HG02884 (cell line): ENCODE measurements around the gene POLR3C.

Source experiments
- ATAC-seq: cut with Tn5 transposase; IDR thresholded peaks from one replicate; pipeline ENCODE4 v1.9.1; 2021; ENCODE audit warnings: mild to moderate bottlenecking, moderate library complexity; ENCODE audit not compliant: unreplicated experiment

The POLR3C gene

GRCh38 chr1:145868232-145868631 is 44.2 kb downstream of the POLR3C start:
- ATAC-seq = no peak

DNA sequence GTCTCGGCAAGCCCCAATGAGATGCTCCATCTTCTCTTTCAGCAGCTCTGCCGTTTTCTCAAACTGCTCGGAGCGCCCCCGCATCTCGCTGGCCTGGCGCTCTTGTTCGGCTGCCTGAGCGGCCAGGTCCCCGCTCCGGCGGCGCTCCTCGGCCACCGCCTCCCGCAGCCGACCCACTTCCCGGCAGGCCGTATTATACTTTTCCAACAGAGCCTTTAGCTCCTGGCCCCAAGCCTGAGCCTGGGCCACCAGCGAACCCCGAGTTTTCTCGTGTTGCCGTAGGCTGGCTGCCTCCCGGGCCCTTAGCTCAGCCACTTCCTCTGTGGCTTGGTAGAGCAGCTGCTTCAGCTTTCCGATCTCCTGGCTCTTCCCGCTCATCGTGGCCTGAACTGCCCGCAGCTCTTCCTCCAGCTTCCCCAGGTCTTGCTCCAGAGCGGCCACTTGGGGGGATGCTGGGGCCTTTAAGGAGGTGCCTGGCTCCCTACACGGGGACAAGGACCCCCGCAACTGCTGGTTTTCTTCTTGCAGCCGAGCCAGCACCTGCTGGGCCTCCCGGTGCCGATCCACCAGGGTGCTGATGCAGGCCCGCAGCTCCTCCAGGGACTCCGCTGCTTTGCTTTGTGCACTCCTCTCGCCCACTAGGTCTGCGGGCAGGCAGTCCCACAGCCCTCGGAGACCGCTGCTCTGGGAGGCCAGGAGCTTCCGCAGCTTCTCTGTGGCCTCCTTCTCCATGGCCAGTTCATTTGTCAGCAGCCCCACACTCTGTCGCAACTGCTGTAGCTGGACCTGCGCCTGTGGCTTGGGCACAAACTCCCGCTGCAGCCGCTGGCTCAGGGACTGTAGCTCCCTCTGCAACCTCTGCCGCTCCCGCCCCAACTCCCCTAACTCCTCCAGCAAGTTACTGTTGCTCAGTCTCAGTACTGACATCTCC is 48.3 kb downstream of the POLR3C start:
- no peak for ATAC-seq

DNA sequence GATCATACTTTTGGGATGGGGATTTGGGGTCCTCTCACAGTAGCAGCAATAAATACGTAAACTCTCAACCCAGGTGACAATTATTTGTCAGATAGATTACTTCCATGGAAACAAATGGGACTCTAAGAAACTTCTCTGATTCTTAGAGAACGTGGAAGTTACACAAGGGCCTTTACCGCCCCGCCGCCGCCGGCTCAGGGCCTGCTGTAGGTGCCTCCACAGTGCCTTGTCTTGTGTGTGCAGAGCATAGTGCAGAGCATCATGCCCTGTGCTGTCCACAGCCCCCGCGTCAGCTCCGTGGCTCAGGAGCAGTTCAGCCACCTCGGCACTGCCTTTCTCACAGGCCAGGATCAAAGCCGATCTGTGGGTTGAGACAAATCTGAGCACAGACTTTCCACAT is 50.6 kb downstream of the POLR3C start:
- no peak for ATAC-seq

DNA sequence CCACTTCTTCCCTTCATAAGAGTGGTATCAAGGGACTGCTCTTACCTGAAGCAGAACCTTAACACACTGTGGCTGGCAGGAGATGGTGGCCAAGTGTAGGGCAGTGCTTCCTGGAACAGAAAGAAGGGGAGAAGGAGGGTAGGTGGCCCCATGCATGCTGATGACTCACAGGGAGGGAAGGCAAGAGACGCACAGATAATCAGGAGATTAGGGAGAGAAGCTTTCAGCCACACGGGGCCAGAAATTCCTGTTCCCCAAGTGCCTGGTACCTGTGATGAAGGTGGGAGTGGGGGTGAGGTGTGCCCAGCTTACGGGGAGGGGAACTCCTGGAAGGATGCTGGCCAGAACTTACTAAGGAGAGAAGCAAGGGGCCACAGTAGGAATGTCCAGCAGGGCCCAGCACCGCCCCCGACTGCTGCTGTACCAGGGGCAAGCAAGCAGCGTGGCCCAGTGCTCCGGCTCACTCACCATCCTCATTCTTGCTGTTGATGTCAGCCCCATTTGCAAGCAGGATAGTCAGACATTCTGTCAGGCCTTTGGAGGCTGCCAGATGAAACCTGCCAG is 54.0 kb downstream of the POLR3C start:
- no peak for ATAC-seq

DNA sequence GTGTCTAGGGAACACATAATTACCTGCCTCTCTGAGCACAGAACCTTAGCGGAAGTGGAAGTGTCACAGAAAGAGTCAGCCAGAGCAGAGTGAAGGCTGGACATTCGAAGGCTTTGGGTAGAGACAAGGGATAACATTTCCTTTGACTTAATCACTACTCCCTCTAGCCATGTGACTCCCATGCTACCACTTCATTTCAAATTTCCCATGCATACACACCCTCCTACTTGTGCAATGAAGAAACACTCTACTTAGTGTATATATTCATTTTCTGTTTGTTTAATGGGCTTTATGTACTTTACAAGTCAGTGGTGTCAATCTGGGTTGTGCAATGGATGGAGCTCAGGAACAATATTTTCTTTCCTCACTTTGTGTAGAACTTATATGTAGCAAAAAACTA is 54.7 kb downstream of the POLR3C start:
- no peak for ATAC-seq

DNA sequence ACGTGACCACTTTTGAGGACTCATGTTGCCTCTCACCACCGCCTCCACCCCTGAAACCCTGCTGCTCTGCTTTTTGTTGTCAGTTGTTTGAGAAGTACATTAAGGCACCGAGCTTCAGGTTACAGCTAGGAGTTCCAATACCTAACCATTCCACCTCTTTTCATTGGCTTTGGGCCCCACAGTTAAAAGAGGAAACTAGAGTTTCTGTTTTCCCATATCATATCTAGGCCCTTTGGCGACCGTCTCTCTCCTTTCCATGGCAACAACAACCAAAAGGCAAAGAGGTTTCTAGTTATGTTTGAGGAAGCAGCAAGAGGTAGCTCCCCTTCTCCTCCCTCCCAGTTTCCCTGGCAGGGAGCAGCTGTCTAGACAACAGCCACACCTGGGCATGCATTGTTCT is 55.8 kb downstream of the POLR3C start:
- no peak for ATAC-seq

- no peak for ATAC-seq
These were observed 60.7 kb downstream of the POLR3C start for GRCh38 chr1:145884675-145885074.

- ATAC-seq = peak; percentile 98
These were observed 61.8 kb downstream of the POLR3C start, which contains the start of gene ANKRD35 for GRCh38 chr1:145885738-145886287. Gene ANKRD35, minus strand, starts transcription at chr1:145885866. Its CDS starts 108 bp downstream, at chr1:145885758.

DNA sequence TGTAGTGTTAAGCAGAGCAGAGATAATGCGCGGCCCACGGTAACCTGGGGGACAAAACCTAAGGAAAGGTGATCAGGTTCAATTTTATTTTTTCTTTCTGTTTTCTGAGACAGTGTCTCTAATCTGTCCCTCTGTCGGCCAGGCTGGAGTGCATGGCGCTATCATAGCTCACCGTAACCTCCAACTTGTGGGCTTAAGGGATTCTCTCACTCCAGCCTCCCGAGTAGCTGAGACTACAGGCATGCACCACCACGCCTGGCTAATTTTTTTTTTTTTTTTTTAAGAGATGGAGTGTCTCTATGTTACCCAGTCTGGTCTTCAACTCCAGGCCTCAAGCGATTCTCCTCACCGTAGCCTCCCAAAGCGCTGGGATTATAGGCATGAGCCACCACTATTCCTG is 62.4 kb downstream of the POLR3C start:
- ATAC-seq = no peak

DNA sequence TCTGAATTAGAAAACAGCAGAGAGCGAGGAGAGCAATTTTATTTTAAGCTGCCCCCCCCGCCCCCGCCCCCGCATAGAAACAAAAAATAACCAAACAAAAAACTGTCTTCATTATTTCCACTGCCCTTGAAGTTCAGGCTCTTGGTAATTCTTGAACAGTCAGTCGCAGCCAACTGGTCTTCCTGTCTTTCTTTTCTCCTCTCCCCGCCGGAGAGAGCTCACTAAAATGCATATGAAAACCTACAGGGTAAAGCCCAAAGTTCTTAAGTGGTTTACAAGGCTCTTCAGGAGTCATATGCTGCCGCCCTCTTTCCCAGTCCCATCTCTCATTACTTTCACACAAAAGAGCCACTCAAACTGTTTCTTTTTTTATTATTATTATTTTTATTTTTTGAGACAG is 62.8 kb downstream of the POLR3C start:
- ATAC-seq = no peak

- no peak for ATAC-seq
These were observed 63.6 kb downstream of the POLR3C start for GRCh38 chr1:145887631-145888030.

DNA sequence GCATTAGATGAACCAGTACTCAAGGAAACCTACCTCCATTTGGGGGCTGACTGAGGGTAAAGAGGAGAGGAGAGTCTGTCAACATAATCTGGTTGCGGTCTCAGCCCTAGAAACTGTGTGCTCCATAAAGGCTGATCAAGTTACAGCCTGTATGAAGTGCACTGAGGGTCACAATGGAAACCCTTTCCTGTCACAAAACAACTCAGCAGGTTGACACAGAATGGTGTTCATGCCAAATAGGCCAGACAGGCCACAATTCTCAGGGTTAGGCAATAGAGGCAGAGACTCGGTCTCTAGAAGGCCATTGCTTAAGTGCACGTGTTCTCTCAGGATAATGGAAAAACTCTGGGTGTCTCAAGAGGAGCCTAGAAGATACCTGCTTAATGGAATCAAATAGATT is 65.7 kb downstream of the POLR3C start:
- no peak for ATAC-seq

- ATAC-seq = no peak
These were observed 67.1 kb downstream of the POLR3C start for GRCh38 chr1:145891143-145891542.

- ATAC-seq = no peak
These were observed 67.8 kb downstream of the POLR3C start for GRCh38 chr1:145891587-145892485.

DNA sequence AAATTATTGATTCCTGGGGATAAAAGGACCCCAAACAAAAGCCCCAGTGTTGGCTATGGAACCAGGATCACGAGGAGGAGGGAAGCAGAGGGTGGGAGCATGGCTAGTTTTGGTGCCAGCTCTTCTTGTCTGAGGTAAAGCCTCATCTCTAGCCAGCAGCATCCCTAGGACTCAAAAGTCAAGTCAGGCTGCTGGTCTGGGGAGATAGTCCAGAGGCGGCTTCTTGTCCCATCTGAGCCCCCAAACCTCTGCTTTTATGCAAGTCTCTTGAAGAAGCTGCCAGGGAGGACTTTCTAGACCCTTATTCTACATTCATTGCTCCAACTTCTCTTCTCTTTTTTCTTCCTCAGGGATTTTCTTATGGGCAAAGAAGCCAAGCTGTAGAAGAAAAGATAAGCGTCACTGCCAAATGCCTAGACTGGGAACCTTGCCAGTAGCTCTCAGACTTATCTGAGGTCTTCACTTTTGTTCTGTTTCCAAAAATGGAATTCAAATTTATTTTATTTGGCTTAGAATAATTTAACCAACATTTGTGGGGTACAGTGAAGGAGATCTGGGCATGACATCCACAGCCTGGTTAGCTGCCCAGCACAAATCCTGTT is 68.6 kb downstream of the POLR3C start:
- ATAC-seq = no peak

- ATAC-seq = no peak
These were observed 69.5 kb downstream of the POLR3C start for GRCh38 chr1:145893306-145894055.
